ENCODE results near the gene SLC7A9. TPM values are rescaled to one million over a fixed set of nuclear protein-coding genes. Genes with fewer than 3 reads are reported as not detected.

SLC7A9 gene
- polyA plus RNA-seq, 3 donors = 0.13 TPM; not detected in 2

- Histone ChIP-seq H3K79me2 (ENCODE audit: insufficient read depth, low read length) (no peaks in the 10 kb centered on the region), H3K4me3 (replicated peaks in 1 of 3; ENCODE audit: low read depth in 2 of 3, low read length in 3 of 3) (no peak overlapping the region), H3K4me2 (replicated peaks; ENCODE audit: extremely low read depth, low read length, poor library complexity, severe bottlenecking) (no peak overlapping the region), H3K4me1 (ENCODE audit: control insufficient read depth in 1 of 2, insufficient read depth in 2 of 2, low read length in 2 of 2) (no peaks in the 10 kb centered on the region), H2AFZ (ENCODE audit: insufficient read depth, low read depth, low read length, poor library complexity, severe bottlenecking) (no peak overlapping the region), H4K20me1 (ENCODE audit: insufficient read depth, low read length) (no peaks in the 10 kb centered on the region), H3K36me3 (replicated peaks in 1 of 2; ENCODE audit: control insufficient read depth in 1 of 2, insufficient read depth in 2 of 2, low read length in 2 of 2) (no peaks in the 10 kb centered on the region), H3K9me3 (replicated peaks in 1 of 2; ENCODE audit: control insufficient read depth in 1 of 2, insufficient read depth in 1 of 2, low read length in 2 of 2) (no peaks in the 10 kb centered on the region), H3K9ac (ENCODE audit: insufficient read depth, low read length, poor library complexity, severe bottlenecking) (no peak overlapping the region), H3K27me3 (ENCODE audit: control insufficient read depth in 2 of 2, insufficient read depth in 2 of 2, low read length in 2 of 2) (no peaks in the 10 kb centered on the region), H3K27ac (ENCODE audit: low read depth in 1 of 2, low read length in 2 of 2) (no peak overlapping the region)
- no peak for DNase-seq
- Mint-ChIP-seq H3K4me3 (no peak overlapping the region), H3K4me1 (no peaks in the 10 kb centered on the region), H3K27me3 (ENCODE audit: low read depth in 3 of 3) (peaks cover 8 to 20% (median 19%) of the 10 kb centered on the region in 3 donors), H3K27ac (no peak overlapping the region), H3K36me3 (no peaks in the 10 kb centered on the region), H3K9me3 (no peaks in the 10 kb centered on the region)
- intact Hi-C loops (cut with micrococcal nuclease) = no loop called here
- TF ChIP-seq, protein P1, sequence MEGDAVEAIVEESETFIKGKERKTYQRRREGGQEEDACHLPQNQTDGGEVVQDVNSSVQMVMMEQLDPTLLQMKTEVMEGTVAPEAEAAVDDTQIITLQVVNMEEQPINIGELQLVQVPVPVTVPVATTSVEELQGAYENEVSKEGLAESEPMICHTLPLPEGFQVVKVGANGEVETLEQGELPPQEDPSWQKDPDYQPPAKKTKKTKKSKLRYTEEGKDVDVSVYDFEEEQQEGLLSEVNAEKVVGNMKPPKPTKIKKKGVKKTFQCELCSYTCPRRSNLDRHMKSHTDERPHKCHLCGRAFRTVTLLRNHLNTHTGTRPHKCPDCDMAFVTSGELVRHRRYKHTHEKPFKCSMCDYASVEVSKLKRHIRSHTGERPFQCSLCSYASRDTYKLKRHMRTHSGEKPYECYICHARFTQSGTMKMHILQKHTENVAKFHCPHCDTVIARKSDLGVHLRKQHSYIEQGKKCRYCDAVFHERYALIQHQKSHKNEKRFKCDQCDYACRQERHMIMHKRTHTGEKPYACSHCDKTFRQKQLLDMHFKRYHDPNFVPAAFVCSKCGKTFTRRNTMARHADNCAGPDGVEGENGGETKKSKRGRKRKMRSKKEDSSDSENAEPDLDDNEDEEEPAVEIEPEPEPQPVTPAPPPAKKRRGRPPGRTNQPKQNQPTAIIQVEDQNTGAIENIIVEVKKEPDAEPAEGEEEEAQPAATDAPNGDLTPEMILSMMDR (IDR thresholded peaks at IDR 0.05) = no peak
- 40% methylated on average over 19 of the region's 20 CpGs for WGBS (ENCODE audit: insufficient coverage)
Measured at GRCh38 chr19:32824191-32824751, 45.3 kb downstream of the SLC7A9 start.

- peak overlapping the region in 1 of 7 donors; percentile 18 for H3K27ac Mint-ChIP-seq
- intact Hi-C loops (cut with micrococcal nuclease) = no loop called here
- no peaks in the 10 kb centered on the region for H3K36me3 Mint-ChIP-seq
- Histone ChIP-seq H3K27ac (ENCODE audit: low read depth in 1 of 2, low read length in 2 of 2) (no peak overlapping the region), H4K20me1 (ENCODE audit: insufficient read depth, low read length) (no peaks in the 10 kb centered on the region), H3K9ac (ENCODE audit: insufficient read depth, low read length, poor library complexity, severe bottlenecking) (no peak overlapping the region), H2AFZ (ENCODE audit: insufficient read depth, low read depth, low read length, poor library complexity, severe bottlenecking) (no peak overlapping the region), H3K79me2 (ENCODE audit: insufficient read depth, low read length) (no peaks in the 10 kb centered on the region), H3K36me3 (replicated peaks in 1 of 2; ENCODE audit: control insufficient read depth in 1 of 2, insufficient read depth in 2 of 2, low read length in 2 of 2) (no peaks in the 10 kb centered on the region), H3K4me1 (ENCODE audit: control insufficient read depth in 1 of 2, insufficient read depth in 2 of 2, low read length in 2 of 2) (no peaks in the 10 kb centered on the region), H3K4me3 (replicated peaks in 1 of 3; ENCODE audit: low read depth in 2 of 3, low read length in 3 of 3) (no peak overlapping the region), H3K27me3 (ENCODE audit: control insufficient read depth in 2 of 2, insufficient read depth in 2 of 2, low read length in 2 of 2) (no peaks in the 10 kb centered on the region), H3K9me3 (replicated peaks in 1 of 2; ENCODE audit: control insufficient read depth in 1 of 2, insufficient read depth in 1 of 2, low read length in 2 of 2) (no peaks in the 10 kb centered on the region), H3K4me2 (replicated peaks; ENCODE audit: extremely low read depth, low read length, poor library complexity, severe bottlenecking) (no peak overlapping the region)
- H3K9me3 Mint-ChIP-seq = no peaks in the 10 kb centered on the region
- no peak for DNase-seq
- H3K4me1 Mint-ChIP-seq = no peaks in the 10 kb centered on the region
- TF ChIP-seq, protein P1 (IDR thresholded peaks at IDR 0.05) = no peak
- WGBS (ENCODE audit: insufficient coverage) = 95% methylated on average over 7 of the region's 7 CpGs
- H3K4me3 Mint-ChIP-seq = no peak overlapping the region
- peaks cover 8 to 20% (median 19%) of the 10 kb centered on the region in 3 donors for H3K27me3 Mint-ChIP-seq (ENCODE audit: low read depth in 3 of 3)
Measured at GRCh38 chr19:32823747-32824102, 45.8 kb downstream of the SLC7A9 start.

All from CD14-positive monocyte (primary cell).